ENCODE measurements around the gene RXRB.

RXRB gene

DNA sequence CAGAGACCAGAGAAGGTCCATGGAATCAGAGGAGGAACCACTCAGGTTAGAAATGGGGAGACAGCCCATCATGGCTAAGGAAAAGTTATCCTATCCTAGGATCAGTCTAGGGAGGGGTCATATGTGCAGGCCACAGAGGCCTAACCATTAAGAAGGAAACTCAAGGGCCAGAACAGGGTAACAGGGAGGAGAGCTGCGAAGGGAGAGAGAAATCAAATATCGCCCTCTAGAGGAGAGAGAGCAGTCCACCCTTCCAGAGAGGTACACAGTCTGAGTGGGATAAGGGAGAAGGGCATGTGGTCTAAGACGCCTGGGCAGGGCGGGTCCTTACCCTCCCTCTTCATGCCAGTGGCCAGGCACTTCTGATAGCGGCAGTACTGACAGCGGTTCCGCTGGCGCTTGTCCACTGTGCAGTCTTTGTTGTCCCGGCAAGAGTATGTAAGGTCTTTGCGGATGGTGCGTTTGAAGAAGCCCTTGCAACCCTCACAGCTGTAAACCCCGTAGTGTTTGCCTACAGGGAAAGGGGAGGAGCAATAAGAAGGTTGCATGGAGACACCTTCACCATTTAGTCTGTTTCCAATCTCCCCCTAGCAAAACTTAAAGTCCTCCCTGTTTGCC lies 2.9 kb downstream of the RXRB start:
- no peak for DNase-seq (ENCODE audit: low read depth in 2 of 2)

DNA sequence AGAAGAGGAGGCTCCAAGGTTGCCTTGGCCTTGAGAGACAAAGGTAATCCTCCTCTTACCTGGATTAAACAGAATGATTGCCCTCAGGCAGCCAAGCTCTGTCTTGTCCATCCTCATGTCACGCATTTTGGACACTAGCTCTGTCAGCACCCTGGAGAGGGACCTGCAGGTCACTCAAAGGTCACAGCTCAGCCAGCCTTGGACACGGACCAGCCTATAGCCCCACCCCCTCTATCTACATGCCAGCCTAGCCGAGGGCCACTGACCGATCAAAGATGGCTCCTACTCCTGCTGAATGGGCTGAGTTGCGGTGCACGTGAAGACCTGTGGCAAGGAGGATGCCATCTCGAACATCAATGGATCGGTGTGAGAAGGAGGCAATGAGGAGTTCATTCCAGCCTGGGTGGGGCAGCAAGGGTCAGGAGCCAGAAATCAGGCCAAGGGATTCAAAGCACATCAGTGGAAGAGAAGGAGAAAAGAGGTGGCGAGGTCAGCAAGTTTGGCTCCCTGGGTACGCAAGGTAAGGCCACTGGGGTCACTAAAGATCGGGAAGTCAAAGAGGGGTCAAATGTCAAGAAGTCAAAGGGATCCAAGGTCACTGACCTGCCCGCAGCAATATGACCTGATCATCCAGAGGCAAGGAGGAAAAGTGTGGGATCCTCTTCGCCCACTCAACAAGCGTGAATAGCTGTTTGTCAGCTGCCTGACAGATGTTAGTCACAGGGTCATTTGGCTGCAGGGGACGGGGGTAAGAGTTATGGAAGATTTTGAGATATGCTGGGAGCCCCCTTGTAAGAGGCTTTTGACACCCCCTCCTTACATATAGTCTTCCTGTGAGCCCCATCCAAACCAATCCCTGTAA lies 4.9 kb downstream of the RXRB start:
- DNase-seq (ENCODE audit: low read depth in 2 of 2), result no peak

DNA sequence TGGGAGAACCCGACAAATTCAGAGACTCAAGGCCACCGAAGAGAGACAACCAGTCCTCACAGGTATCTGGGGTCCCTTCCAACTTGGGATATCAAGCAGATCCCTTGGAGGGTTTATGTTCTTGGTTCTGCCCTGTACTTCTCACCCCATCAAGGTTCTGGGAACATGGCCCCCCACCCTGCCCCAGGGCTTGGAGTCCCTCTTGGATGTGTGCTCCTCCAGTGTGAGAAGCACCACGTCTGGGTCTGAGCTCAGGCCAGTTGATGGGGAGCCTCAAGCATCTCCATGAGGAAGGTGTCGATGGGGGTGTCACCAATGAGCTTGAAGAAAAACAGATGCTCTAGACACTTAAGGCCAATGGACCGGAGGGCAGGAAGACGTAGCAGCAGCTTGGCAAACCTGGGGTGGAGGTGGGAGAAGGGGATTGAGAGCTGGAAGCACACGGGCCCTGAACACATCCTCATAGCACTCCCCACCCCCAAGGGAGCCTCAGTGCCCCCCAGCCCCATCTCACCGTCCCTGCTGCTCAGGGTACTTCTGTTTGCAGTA lies 6.0 kb downstream of the RXRB start:
- no peak for DNase-seq (ENCODE audit: low read depth in 2 of 2)

DNA sequence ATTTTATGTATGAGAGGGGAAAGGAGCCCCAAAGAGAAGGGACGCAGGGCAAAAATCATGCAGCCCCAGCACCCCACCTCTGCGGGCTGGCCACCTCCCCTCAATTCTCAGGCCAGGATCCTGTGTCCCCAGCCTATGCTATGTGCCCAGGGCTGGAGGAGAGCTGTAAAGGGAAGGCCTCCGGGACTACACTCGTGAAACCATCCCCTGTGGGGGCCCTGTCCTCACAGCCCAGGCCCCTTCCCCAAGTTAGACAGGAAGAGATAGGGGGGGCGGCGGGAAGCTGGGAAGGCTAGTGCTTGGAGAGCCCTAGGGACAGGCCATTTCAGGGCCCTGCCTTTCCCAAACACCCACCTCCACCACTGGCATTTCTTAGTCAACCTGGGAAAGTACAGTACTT lies 6.8 kb downstream of the RXRB start:
- DNase-seq (ENCODE audit: low read depth in 2 of 2), result no peak

DNA sequence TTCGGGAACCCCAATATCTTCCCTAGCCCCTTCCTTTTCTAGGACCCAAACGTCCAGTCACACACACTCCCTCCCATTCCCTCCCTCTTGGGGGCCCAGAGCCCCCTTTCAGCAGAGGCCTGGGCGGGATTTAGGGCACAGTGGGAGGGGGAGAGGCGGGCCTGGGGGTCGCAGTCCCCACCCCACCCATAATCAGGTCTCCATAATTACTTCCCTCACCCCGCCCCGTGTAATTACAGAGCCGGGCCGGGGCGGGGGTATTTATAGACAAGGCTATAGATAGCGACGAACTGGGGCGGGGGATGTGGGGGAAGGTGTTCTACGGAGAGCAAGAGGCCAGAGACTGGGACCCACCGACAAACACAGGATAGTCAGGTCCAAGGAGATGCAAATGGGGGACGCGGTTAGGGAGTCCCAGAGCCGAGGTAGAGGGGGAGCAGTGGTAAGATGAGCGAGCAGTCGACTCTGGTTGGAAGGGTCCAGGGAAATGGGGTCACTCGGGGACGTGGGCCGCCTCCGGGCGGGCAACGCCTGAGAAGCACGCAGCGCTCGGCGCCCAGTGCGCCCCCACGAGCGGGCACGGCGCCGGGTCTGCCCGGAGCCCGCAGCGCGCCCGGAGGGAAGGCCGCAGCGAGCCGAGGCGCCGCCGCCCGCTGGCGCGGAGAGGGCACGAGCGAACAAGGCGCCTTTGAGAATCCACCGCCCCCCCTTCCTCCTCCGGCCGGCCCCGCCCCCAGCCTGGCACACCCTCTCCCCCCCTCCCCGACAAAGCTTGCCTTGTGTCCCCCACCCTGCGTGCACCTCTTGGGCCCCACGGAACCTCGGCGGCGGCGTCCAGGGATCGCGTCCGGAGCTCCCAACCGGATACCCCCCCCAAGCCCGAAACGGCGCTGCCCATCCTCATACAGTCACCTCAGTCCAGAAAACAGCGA lies 7.5 kb downstream of the RXRB start:
- DNase-seq (ENCODE audit: low read depth in 2 of 2), result no peak

DNA sequence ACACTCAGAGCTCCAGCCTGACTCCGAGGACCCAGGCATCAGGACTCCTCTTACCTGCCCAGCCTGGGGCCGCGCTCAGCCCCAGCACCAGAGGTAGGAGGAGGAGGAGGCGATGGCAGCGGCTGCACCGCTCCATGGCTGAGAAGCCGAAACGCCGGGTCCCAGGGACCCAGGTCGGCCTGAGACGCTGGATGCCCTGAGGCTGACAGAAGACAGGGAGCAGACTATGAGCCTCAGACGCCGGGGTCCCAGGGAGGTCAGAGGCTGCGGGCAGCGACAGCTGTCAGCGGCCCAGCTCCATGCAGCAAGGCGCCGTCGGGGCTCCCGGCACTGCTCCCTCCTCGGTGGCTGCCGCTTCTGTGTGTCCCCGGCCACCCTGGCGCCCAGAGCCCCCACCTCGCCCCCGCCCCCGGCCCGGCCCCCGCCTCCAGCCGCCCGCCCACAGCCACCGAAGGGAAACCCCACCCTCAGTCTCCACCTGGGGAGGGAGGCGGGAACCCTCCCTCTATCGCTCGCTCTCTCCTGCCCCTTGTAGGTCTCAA lies 8.3 kb downstream of the RXRB start, which contains the start of gene COL11A2:
TSS of gene COL11A2 (minus strand) at position 363 of the 542 bp plus-strand sequence. CDS start at position 136, 227 bp downstream.
- no peak for DNase-seq (ENCODE audit: low read depth in 2 of 2)

DNA sequence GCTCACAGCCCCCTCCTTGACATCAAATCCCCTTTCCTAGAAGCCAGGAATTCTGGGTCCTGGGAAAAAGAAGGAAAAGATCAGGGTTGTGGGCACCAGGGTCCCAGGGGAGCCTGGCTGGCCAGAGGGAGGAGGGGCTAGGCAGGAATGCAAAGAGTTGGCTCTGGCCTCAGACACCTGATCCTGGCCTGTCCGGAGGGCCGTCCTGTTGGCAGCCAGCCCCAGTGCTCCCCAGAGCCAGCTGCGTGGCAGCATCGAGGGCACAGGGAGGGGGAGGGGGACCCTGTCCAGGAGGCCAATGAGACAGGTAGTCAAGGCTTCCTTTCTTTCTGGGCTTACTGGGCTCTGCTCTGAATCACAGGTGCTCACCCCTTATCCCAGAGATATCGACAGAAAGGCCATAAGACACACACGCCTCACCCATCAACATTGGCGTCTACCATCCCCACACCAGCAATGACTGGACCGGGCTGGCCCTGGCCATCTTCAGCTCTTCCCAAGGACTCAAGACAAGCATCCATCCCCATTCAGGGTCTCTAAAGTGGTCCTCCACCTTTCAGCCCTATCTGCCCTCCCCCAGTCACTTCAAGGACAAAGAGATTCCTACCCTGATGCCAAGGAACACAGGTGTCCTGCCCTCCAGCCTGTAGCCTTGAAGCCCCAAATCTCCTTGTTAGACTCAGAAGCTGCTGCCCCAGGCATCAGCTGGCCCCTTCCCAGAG lies 8.9 kb downstream of the RXRB start:
- DNase-seq (ENCODE audit: low read depth in 2 of 2), result no peak

DNA sequence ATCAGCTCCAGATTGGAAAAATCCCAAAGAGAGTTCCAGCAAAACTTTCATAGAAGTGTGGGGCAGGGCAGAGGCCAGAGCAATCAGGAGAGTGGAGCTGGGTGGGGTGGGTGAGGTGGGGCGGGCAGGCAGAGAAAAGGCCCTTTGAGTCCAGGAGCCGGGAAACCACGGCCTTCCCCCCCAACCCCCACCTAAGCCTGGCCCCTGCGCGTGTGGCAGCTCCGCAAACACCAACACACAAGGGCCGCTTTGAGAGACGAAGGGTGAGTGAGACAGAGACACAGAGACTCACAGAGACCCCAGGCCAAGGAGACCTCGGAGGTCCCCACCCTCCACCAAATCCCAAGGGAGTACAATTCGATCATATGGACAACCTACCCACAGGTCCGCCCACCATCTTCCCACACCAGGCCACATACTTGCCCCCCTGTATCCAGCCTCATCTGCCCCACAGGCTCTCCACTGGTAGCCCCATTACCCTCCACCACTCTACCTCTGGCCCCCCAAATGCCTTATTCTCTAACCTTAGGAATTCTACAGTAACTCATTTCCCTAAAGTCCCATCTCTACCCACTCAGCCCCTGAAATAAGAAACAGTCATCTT lies 9.9 kb downstream of the RXRB start:
- no peak for DNase-seq (ENCODE audit: low read depth in 2 of 2)

DNA sequence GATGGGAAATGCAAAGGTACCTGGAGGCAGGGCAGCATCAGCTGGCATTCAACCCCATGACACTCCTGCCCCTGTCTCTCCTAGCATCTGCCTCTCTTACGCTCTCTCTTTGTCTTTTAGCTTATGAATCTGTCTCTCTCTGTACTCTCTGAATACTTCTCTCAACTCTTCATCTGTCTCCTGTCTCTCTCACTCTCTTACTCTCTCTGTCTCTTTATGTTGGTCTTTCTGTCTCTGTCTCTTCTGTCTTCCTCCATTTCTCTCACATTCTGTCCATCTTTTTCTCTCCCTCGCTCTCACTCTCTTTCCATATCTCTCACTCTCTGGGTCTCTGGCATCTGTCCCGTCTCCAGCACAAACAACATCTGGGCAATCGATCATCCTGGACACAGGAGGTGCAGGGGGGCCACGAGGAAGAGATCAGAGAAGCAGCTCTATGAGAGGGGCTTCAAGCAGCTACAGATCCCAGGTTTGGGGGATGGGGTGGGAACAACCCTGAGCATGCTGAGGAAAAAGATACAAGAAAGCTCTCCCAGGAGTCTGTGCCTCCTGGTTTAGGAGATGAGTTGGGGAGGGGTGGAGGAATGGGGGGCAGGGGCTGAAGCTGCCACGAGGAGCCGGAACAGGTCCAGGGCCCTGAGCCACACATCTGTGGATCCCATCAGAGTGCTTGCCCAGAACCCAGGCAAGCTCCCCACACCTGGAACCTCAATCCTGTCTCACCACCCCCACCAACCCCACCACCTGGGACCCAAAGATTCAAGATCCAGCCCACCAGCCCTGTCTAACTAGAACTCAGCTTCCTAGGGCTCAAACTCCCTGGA lies 10.6 kb downstream of the RXRB start:
- no peak for DNase-seq (ENCODE audit: low read depth in 2 of 2)

DNA sequence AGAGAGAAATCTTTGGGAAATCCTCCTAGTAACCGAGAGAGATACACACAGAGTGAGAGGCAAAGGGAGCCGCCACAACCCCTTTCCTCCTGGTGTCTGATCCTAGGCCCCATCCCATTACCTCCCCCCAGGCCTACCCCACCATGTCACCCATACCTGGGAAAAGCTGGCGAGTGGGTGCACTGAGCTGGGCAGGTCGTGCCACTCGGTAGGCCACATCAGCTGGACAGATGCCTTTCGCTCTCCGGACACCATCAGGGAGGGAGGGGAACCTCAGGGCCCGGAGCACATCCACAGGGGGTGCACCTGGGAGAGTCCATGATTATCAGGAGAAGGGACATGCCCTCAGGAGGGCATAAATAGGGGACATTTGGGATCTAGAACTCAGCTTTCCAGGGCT lies 11.3 kb downstream of the RXRB start:
- DNase-seq (ENCODE audit: low read depth in 2 of 2), result no peak

DNA sequence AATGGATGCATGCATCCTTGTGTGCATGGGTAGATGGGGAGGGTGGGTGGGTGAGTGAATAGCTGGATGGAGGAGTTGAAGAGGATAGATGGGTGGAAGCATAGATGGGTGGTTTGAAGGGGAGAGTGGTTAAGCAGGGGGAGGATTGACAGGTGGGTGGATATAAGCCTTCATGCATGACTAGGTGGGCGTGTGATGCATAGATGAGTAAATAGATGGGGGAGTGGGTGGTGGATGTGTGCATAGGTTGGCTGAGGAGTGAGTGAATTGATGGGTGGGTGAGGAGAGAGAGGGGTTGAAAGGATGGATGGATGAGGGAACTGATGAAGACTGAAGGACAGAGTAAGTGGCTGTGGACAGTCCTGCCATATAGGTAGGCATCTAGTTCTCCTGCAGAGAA lies 12.7 kb downstream of the RXRB start:
- DNase-seq (ENCODE audit: low read depth in 2 of 2), result no peak

DNA sequence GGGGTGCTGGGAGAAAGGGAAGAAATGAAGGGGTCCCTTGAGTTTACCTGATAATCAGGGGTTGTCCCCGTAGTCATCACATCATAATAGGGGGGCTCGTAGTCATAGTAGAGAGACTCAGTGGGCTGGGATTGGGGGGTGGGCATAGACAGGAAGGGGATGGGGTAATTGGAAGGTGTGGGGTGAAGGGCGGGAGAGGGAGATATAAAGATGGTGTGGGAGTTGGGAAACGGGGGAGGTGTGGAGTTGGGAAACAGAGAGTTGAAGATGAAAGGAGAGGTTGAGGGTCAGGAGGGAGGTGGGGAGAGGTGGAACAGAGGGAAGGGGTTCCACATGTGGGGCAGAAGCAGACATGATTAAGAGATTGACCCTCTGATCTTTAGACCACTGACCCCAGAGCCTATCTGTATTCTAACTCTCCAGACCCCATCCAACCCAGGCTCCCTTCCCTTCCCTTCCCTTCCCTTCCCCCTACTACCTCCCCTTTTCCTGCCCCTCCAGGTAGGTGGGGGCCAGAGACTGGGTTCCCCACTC lies 14.7 kb downstream of the RXRB start:
- DNase-seq (ENCODE audit: low read depth in 2 of 2), result no peak

DNA sequence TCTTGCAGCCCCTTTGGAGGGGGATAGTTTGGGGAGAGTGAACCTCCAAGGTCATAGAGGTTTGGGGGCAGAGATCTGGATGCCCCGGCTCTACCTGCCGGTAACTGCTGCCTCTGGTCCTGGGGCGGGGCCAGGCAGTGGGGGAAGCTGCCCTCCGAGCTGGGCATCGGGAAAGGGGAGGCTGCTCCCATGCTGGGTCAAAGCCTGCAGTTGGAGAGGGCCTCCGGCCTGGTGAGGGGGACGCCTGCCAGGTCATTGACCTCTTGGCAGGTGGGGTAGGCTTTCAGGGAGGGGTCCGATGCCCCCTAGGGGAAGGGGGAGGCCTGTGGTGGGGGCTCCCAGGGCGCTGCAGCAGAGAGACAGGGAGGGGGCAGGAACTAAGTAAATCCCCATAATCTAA lies 15.3 kb downstream of the RXRB start:
- DNase-seq (ENCODE audit: low read depth in 2 of 2), result no peak

DNA sequence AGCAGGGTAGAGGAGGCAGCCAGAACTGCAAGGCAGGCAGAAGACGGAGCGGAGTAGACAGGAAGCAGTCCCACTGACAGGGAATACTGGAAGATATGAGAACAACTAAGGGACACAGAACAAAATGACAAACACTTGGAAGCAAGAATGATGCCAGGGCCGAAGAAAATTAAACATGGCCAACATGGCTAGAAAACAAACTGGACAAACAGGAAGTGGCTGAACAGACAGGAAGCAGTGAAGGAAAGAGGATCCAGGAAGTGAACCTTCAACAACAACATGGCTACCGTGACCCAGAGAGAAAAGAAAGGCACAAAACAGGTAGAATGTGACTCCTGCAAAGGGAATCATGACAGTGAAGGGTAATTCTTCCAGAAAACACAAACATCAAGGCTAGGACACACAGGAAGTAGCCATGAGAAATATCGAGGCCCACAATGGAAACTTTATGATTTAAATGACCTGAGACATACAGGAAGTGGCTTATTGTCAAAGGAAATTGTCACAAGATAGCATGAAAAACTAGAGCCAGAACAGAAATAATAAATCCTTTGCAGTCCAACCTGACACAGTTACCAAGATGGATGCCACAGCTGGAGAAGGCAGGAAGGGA lies 17.3 kb downstream of the RXRB start:
- no peak for DNase-seq (ENCODE audit: low read depth in 2 of 2)

DNA sequence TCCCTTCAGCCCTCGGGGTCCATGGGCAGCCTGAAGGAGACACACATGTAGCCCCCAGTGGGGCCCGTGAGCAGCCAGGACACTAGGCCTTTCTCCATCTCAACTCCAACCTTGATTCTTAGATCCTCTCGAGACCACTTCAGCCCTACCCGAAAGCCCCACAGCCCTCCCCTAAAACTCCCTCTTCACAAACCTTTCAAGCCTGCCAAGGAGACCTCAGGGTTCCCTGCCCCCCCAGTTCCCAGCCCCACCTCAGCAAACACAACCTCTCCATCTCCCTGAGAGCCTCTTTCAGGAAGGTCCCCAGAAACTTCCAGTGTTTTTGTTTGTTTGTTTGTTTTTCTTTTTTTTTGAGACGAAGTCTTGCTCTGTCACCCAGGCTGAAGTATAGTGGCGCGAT lies 19.3 kb downstream of the RXRB start:
- no peak for DNase-seq (ENCODE audit: low read depth in 2 of 2)

DNA sequence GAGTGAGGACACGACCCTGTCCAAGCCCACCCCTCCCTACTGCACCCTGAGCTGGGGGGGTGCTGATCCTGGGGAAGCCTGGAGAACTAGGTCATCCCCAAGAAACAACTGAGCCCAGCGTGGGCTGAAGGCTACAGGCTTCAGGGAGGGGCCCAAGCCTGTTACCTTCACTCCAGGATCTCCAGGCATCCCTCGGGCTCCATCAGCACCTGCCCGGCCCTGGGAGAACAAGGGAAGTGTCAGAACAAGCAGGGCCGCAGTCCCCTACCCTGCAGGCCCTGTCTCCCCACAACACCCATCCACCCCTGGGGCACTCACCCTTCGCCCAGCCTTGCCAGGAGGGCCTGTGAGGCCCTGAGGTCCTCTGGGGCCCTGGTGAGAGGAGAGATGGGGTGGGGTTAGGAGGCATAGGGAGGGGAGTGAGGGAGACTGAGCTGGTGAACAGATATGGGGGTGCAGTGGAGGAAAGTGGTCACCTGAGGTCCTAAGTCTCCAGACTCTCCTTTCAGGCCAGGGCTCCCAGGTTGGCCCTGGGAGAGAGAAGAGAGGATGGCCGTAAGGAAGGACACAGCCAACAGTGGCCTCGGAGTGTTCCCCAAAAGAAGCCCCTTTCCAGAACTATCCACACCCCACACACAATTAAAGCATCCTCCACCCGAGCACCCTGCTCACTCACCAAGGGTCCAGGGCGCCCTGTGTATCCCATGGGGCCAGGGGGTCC lies 21.6 kb downstream of the RXRB start:
- no peak for DNase-seq (ENCODE audit: low read depth in 2 of 2)

DNA sequence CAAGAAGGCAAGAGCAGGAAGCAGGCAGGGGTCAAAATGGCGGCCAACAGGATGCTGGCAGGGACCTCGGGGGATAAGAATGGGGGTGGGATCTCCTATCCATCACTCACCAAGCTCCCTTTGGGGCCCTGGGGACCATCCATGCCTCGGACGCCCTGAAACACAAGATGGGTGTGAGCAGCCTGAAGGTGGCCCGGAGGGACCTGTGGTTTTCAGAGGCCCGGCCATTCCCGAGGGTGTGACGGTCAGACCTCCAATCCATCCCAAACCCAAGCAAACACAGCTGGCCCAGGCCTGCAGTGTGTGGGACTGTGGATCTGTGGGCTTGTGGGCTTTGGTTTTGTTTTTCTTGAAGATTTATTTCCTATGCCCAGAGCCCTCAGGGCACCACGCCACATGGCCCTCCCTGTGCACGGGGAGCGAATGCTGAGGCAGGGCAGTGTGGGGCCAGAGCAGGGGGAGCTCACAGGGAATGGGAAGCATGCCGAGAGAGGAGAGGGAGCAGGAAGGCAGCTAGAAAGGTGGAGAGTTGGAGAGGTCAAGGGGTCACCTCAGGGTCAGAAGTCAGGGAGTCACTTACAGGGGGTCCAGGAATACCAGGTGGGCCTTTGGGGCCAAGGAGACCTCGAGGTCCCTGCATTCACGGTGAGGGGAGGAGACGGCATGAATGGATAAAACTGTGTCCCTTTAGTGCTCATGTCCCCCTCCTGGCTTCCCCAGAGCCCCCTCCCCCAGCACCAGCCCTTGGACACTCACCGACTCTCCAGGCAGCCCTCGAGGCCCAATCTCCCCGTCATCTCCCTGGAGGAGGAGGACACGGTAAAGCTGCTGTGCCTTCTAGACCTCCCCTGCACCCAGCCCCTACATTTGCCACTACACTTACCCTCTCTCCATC lies 22.7 kb downstream of the RXRB start:
- no peak for DNase-seq (ENCODE audit: low read depth in 2 of 2)

All from stimulated activated CD4-positive, alpha-beta T cell treated with anti-CD3 and anti-CD28 coated beads, Interleukin-15, amount 100 ng/mL, for 48 hours (primary cell).